GM18517 (cell line): ENCODE measurements around the gene ZNF232.
"Not testable (repeated sequence)": the region's sequence is repeated elsewhere in the genome, so short reads cannot be mapped to it uniquely, and the experiment has no call there.

ENCODE experiments used
- ATAC-seq: cut with Tn5 transposase; IDR thresholded peaks from one replicate; pipeline ENCODE4 v1.9.1; 2021; ENCODE audit warnings: mild to moderate bottlenecking, moderate library complexity; ENCODE audit not compliant: unreplicated experiment

Gene ZNF232

DNA sequence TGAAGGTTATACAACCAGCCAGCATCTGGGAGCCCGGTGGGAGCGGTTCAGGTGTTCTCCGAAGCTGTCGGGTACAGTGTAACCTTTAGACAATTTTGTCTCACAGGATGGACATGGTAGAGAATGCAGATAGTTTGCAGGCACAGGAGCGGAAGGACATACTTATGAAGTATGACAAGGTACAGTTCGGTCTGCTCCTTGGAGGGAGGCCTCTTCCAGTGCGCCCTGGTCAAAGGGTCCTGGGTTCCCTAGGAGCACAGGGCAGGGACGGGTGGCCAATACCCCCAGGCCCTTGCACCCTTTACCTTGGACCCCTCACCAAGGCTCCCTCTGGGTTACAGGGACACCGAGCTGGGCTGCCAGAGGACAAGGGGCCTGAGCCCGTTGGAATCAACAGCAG is 18.6 kb upstream of the ZNF232 start:
- ATAC-seq, result not testable (repeated sequence)

- not testable (repeated sequence) for ATAC-seq
Observed at GRCh38 chr17:5129770-5130169, 18.1 kb upstream of the ZNF232 start.

DNA sequence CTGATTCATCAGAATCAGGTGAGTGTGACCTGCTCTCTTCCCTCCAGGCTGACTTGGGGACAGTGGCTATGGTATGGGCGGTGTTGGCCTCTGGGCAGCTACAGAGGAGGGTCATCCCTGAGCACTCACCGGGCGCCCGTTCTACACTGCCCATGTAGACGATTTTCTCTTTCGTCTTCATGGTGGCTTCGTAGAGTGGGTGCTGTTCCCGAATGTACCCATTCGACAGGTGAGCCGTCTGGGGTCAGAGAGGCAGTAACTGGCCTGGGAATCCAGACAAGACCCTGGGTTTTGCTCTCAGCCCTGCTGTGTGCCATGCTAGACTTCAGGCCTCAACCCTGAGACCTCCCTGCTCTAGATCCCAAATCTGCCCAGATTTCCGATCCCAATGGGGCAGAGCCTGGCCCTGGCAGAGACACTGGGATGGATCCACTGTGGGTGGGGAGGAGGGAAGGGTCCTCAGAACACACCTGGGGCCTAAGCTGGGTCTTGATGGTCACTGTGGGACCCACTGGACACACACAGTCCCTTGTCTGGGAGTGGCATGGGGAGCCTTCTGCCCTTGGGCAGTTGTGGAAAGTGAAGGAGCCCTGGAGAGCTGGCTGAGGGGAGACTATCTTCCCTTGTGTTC is 17.3 kb upstream of the ZNF232 start:
- no peak for ATAC-seq

DNA sequence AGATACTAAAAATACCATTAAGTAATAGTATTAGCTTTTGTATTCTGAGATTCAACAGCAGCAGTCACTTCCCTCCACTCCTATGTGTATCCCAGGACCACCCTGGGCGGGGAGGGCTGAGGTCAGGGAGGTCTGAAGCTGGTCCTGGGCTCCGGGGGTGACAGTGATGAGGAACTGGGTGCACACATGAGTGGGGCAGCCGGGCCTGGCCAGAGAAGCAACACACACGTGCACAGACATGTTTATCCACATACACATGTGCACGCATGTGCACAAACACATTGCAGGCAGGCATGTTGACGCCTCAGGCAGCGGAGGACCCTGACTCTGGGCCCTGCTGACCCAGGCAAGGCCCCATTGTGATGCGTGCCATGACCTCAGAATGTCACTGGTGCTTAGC is 16.7 kb upstream of the ZNF232 start:
- ATAC-seq, result not testable (repeated sequence)

GRCh38 chr17:5127910-5128309 is 16.2 kb upstream of the ZNF232 start:
- no peak for ATAC-seq

- no peak for ATAC-seq
Observed at GRCh38 chr17:5126719-5127488, 15.2 kb upstream of the ZNF232 start.

GRCh38 chr17:5124896-5125295 is 13.2 kb upstream of the ZNF232 start:
- ATAC-seq, result not testable (repeated sequence)

DNA sequence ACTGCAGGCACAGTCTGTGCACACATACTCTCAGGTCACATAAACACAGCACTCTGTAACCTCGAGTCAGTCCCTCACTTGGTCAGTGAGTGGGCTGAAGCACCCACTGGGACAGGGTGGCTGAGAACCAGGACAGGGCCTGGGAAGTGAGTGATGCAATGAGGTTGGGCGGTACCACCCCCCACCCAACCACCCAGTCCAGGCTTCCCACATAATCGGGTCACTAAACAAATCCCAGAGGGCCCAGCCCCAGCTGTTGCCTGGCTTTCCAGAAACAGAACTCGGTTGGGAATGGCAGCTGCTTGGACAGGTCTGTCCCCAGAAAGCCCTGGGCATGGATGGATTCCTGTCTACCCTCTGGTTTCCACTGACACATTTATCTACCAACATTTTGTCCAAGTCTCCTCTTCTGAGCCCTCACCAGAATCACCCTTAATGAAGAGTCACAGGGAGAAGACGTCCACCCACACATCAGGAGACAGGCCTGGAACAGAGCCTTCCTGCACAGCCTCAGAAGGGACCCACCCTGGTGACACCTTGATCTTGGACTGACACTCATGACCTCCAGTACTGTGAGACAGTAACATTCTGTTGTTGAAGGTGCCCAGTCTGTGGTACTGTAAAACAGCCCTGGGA is 12.6 kb upstream of the ZNF232 start:
- not testable (repeated sequence) for ATAC-seq

- ATAC-seq, result no peak
Observed at GRCh38 chr17:5123343-5124124, 11.9 kb upstream of the ZNF232 start.

DNA sequence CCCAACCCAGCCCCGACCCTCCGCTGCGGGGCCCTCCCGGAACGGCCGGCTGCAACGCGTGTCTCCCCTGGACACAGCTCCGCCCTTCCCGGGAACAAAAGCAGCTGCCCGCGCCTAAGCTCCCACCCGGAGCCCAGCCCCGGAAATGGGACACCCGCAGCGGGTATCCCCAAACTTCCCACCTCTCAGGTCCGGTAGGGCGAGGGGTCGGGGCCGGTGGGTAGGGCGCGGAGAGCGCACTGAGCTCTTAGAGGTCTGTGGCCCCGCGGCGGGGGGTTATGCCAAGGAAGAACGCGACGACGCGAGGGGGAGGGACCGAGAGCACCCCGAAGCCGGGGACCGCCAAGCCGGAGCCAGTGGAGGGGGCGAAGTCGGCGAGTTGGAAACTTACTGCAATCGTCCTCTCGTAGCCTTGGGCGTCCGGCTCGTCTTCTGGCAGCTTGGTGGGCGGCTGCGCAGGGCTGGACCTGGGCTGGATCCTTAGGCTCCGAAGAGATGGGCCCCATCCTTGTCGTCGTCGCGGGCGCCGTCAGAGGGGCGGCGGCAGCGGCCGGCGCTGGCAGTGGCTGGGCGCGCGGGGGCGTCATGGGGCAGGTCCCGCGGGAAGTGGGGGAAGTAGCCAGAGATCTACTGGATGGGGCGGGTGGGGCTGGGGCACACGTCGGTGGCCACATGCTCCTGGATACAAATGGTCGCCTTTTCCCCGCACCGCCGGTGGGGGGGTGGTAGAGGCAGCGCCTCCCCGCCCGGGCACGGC is 11.1 kb upstream of the ZNF232 start:
- ATAC-seq, result no peak

DNA sequence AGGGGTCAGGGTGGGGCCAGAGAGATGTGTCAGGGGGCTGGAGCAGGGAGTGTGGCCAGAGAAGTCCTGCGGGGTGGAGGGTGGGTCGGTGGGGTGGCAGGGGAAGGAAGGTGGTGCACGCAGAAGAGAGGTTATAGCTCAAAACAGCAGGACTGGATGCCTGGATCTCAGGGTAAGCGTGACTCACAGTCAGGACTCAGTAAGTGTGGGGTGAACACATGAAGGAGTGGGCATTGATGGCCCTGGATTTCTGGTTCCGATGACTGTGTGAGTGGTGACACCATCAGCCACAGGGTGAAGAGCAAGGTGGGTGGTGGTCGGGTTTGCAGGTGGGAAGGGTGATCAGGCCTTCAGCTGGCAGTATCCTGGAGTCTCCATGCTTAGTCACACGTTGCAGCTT is 10.4 kb upstream of the ZNF232 start:
- ATAC-seq, result not testable (repeated sequence)

DNA sequence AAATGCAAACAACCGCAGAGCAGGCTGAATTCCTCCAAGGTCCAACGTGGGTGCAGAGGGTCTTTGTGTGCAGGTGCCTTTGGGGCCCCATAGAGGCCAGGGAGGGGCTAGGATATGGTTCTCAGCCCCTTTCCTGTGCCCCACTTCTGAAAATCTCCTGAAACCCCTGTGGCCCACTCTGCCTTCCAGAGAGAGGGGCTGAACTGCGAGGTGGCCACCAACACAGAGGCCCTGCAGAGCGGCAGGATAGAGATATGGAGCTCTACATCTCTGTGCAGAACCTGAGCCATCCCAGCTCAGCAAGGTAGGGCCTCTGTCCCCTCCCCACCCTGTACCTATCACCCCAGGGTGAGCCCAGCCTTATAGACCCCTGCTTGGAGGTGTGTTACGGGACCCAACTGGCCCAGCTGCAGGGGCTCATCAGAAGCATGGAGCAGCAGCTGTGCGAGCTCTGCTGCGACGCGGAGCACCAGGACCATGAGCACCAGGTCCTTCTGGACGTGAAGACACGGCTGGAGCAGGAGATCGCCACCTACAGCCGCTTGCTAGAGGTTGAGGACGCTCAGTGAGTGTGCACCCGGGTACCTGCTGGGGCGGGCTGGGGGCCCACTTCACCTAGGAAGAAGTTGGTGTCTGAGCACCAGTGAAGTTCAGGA is 9.6 kb upstream of the ZNF232 start:
- ATAC-seq, result no peak

- ATAC-seq, result not testable (repeated sequence)
Observed at GRCh38 chr17:5120436-5121185, 8.9 kb upstream of the ZNF232 start.

DNA sequence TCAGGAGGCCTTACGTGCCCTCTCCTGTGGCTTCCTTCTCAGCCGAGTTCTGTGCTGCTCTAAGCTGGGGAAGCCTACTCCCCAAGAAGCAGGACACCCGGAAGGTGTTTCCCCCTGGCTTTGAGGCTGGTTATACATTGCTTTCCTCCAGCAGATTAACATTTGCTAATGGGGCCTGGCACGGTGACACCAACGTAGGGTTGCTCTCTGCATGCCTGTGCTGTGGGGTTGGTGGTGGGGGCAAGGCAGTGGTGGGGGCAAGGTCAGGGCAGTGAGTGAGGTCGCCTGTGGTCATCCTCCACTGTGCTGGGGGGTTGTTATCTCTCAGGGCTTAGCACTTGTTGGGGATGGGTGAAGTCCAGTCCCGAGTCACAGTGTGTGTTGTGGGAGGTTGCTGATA is 8.4 kb upstream of the ZNF232 start:
- no peak for ATAC-seq

GRCh38 chr17:5118219-5118618 is 6.5 kb upstream of the ZNF232 start:
- ATAC-seq, result no peak

GRCh38 chr17:5115673-5116651 is 4.3 kb upstream of the ZNF232 start, which contains the start of gene USP6:
TSS of gene USP6 (plus strand) at chr17:5116032. CDS start at chr17:5130368, 14,336 bp downstream.
- ATAC-seq, result no peak

GRCh38 chr17:5110816-5111215 is 862 bp downstream of the ZNF232 start:
- ATAC-seq, result no peak

- ATAC-seq, result no peak
Observed at GRCh38 chr17:5100832-5101231, 10.8 kb downstream of the ZNF232 start.
